Measurements from ENCODE around the gene PTPRN2.
"Not testable (repeated sequence)": the region's sequence is repeated elsewhere in the genome, so short reads cannot be mapped to it uniquely, and the experiment has no call there.

Gene PTPRN2

DNA sequence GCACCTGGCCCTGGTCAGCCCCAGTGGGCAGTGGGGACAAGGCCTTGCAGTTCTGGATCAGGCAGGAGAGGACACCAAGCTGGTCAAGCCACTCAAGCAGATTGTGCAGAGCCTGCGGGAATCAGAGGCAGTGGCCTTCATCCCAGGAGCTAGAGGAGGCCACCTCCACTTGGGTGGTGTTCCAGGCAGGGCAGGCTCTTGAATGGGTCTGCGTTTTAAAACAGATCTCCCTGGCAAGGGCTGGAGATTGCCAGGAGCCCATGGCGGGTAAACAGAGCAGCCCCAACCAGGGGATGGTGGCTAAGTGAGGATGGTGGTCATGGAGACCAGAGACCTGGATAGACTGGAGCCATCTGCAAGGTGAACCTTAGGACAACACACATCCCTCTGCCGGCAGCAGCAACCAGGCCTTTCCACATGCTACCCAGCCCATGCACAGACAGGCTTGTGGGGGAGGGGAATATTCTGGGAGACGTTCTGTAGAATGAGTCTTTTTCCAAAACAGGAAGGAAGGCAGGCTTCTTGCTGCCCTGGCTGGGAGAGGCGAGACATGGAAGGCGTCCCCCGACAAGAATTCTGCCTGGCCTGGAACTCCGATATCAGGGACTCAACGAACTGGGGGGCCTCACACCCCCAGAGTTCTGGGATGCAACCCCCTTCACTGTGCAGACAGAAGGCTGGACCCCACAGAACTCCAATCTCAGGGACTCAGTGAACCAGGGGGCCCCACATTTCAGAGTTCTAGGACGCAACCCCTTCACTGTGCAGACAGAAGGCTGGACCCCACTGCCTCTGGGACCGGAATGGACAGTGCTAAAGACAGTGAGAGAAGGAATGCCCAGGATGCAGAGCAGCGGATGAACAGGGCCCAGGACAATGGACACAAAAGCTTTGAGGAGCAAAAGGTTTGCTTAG is 264.8 kb downstream of the PTPRN2 start:
- no peak for DNase-seq (ENCODE audit: low read depth in 2 of 2)

DNA sequence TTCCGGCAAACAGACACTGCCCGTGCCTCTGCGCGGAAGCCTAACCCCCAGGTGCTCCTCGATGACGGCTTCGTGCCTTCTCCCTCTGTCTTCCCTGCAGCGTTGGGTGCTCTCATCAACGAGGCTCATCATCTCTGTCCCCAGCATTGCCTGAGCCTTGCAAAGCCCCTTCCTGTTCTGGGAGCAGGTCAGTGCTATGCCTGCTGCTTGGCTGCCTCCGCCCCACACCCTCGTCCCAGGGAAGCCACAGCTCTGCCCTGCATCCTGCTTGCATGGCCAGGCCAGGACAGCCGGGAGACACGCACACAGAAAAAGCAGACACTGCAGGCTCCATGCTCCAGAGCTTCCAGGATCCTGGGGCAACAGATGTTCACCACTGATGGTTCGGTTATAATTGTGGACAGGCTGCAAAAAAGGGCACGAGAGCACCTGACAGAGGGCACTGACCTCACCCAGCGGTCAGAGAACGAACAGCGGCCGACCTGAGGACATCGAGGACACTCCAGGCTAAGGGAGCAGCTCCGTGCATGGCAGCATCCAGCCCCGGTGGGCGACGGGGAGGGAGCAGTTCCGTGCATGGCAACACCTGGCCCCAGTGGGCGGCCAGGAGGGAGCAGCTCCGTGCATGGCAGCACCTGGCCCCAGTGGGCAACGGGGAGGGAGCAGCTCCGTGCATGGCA is 265.5 kb downstream of the PTPRN2 start:
- DNase-seq (ENCODE audit: low read depth in 2 of 2) = no peak

DNA sequence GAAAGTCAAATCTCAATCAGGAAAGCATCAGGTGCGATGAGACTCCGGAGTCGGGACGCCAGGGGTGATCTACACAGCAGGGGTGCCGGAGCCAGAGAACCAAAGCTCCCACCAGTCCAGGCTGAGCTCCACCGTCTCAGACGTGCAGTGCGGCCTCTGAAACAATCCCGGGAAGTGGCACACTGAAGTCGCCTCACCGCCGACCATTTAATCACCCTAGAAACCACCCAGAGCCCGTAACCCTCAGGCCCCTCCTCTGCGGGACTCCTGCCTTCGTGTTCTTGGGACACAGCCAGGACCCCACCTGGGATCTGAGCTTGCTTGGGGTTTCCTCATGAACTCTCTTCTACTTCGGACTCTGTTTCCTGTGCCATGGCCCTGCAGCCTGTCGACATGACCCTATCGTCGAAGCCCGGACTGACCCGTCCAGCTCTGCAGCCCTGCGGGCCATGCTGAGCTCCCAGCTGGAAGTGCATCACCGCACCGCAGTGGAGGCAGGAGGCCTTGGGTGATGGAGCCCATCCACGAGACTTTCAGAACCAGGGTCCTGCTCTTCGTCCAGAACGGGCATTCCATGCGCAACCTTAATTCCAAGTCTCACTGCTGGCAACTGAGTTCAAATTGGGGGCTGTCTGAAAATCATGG is 266.4 kb downstream of the PTPRN2 start:
- DNase-seq (ENCODE audit: low read depth in 2 of 2) = no peak

DNA sequence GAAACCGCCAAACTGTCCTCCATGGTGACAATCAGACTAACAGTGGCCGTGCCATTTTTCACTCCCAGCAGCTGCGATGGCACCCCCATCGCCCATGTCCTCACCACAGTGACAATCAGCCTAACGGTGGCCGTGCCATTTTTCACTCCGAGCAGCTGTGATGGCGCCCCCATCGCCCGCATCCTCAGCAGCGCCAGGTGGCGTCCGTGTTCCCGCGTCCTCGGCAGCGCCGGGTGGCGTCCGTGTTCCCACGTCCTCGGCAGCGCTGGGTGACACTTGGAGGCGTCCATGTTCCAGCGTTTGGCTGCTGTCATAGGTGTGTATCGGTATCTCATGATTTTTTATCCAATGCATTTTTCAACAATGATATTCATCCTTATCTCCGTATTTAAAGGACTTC is 267.3 kb downstream of the PTPRN2 start:
- DNase-seq (ENCODE audit: low read depth in 2 of 2) = no peak

DNA sequence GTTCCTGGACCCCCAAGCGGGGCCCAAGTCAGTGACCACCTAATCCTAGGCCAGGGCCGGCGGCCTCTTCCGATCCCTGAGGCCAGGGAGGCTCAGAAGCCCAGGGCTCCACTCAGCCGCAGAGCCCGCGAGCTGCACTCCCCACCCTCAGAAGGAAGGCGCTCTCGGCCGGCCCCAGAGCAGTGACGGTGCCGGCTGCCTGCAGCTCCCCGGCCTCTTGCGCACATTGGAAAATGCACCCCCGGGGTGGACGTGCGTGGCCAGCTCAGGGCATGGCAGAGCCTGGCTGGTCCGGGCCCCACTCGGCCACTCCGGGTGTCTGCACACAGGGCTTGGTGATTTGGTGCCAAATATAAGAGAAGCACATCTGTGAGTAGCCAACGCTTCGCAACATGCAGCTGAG is 269.1 kb downstream of the PTPRN2 start:
- no peak for DNase-seq (ENCODE audit: low read depth in 2 of 2)

DNA sequence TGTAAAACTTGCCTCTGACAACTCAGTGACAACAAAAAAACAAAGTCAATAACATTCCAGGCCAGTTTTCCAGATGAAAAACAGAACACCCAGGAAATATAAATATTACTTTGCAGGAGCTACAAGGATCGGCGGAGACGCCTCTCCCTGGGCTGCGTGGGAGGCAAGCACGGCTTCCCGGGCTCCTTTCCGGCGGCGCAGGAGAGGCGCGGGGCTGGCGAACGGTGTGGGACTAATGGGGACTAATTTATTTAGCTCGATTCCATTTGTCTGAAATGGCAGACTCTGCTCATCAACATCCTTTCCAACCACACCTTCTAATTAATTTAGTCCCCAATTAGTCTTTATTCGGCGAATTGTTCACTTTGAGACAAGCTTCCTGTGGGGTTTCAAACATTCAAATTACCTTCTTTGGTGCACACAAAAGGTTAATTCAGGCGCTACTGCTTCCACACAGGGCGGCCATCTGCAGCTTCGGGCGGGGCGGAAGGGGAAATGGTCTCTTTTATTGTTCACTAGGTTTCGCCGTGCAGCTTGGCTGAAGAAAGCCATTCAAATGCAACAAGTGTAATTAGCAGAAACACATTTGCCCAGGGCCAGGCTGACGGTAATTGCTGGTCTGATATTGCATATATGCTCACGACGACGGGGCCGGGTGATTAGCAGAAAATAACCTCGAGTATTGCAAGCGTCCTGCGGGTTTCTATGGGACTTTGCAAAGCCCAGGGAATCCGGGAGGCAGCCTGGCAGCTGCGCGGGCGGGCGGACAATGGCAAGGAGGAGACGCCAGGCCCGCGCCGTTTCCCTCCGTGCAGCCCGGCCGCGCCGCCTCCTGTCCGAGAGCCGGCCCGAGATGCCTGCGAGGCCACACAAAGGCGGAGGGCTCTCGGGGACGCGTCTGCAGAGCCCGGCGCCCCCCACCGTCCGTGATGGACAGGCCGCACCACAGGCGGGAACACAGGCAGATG is 270.1 kb downstream of the PTPRN2 start:
- DNase-seq (ENCODE audit: low read depth in 2 of 2) = no peak

DNA sequence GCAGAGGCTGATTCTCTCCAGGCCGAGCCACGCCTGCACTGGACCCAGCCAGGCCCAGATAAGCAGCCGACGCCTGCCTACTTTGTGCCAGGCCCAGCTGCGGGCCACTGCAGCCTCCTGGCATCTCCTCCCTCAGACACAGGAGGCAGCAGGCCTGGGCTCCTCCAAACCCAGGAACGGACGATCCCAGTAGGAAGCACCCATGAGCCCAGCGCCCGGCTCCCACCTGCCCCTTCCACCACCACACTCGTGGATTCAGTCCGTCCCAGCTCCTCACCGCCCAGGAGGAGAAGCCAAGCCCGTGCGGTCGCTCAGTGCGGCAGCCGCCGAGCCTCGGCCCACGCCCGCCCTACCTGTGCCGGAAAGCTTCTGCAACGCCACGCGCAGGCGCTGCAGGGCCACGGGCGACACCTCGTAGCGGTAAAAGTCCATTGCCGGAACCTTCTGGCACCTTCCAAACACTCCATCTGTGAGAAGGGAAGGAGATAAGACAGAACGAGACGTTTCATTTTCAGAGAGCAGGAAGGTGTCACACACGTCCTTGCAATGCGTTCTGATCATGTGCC is 271.1 kb downstream of the PTPRN2 start:
- no peak for DNase-seq (ENCODE audit: low read depth in 2 of 2)

DNA sequence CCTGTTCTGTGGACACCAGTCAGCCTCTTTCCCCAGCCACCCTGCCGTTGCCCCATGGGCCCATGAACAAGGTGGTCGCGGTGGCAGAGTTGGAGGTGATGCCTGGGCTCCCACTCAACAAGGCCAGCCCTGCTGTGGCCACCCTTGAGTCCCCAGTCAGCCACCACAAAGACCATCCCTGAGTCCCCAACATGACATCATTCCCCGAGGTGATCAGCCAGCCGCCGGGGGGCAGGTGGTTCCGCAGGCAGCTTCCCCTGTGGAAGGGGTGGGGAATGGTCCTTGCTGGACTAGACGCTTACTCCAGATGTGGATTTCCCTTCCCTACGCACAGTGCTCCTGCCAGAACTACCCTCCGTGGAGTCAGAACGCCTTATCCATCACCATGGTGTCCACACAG is 271.7 kb downstream of the PTPRN2 start:
- DNase-seq (ENCODE audit: low read depth in 2 of 2) = no peak

DNA sequence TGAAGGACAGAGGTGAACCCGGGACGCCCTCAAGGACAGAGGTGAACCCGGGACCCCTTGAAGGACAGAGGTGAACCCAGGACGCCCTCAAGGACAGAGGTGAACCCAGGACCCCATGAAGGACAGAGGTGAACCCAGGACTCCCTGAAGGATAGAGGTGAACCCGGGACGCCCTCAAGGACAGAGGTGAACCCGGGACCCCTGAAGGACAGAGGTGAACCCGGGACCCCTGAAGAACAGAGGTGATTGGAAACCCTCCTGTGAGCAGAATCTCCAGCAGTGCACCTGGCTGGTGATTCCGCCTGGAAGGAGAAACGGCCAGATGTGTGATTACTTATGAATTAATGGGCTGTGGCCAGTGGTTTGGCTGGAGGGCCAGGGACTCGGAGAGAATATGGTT is 272.3 kb downstream of the PTPRN2 start:
- no peak for DNase-seq (ENCODE audit: low read depth in 2 of 2)

DNA sequence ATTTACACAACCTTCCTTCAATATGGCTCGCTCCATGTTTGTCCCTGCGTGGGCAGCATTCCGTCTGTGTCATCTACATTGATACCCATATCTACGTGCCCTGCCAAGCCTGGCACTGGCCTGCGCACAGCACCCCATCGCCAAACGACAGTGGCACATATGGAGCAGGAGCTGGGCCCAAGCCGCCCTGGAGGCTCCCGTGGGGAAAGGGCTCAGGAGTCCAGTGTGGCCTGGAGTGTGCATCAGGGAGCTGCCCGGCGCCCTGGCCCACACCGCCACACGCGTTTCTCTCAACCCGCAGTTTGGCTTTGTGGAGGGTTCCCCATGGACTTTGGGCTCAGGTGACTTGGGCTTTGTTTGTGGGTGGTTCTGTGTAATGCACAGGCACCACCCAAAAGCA is 273.2 kb downstream of the PTPRN2 start:
- no peak for DNase-seq (ENCODE audit: low read depth in 2 of 2)

DNA sequence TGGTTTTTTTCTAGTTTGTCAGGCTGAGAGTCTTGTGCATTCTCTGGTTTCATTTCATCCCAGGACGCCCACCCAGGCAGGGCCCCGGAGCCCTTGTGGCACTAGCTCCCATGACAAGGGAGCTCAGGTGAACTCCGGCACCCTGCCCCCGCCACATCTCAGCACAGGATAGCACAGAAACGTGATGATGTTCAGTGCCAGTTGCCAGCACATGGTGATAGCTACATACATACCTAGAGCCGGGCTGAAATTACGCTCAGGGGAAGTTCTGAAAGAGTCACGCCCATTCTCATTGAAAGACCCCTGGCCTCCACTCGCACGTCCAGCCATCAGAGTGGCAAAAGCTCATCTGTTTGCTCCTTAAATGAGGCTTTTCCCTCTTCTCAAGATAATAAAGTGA is 273.7 kb downstream of the PTPRN2 start:
- DNase-seq (ENCODE audit: low read depth in 2 of 2) = no peak

DNA sequence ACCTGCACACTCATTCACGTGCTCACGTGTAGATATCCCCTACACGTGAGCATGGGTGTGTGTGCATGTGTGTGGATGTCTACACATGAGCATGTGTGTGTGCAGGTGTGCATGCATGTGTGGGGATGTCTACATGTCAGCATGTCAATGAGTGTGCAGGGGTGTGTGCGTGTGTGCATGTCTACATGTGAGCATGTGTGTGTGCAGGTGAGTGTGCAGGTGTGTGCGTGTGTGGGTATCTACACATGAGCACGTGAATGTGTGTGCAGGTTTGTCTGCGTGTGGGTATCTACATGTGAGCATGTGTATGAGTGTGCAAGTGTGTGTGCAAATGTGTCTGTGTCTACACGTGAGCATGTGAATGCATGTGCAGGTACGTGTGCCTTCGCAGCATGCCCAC is 274.8 kb downstream of the PTPRN2 start:
- DNase-seq (ENCODE audit: low read depth in 2 of 2) = no peak

DNA sequence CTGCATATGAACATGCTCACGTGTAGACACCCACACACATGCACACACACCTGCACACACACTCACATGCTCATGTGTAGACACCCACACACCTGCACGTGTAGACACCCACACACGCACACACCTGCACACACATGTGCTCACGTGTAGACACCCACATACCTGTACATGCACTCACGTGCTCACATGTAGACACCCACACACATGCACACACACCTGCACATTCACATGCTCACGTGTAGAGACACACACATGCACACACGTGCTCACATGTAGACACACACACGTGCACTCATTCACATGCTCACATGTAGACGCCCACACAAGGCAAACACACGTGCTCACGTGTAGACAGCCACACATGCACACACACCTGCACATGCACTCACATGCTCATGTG is 275.8 kb downstream of the PTPRN2 start:
- DNase-seq (ENCODE audit: low read depth in 2 of 2) = no peak

DNA sequence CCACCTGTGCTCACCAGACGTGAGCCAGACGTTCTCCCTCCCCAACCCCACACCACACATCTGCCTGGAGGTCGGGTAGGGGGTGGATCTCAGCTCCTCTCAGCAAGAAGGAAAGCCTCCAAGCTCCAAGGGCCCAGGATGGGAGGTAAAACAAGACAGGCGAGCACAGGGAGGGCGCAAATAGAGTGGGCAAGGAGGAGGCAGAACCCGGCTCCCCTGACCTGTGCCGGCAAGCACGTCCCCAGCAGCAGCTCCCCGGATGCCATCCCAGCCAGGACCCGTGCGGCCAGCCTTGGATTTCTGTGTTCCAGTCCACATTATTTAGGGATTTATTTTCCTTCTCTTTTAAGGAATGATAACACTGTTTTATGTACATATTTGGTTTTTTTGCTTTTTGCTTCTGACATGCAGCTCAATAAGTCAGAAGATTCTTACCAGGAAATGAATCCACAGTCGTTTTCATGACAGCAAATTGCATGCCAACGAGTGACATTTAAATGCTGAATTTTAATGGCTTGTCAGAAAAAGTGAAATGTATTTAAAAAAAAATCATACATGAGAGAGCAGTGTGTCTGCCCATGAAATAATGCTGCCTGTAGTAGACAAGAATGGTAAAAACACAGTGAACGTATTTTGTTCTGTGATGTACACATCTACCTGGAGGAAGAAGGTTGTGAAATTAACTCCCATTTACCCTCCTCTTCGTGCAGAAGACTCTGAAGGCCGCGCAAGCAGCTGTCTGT is 276.5 kb downstream of the PTPRN2 start:
- DNase-seq (ENCODE audit: low read depth in 2 of 2) = no peak

DNA sequence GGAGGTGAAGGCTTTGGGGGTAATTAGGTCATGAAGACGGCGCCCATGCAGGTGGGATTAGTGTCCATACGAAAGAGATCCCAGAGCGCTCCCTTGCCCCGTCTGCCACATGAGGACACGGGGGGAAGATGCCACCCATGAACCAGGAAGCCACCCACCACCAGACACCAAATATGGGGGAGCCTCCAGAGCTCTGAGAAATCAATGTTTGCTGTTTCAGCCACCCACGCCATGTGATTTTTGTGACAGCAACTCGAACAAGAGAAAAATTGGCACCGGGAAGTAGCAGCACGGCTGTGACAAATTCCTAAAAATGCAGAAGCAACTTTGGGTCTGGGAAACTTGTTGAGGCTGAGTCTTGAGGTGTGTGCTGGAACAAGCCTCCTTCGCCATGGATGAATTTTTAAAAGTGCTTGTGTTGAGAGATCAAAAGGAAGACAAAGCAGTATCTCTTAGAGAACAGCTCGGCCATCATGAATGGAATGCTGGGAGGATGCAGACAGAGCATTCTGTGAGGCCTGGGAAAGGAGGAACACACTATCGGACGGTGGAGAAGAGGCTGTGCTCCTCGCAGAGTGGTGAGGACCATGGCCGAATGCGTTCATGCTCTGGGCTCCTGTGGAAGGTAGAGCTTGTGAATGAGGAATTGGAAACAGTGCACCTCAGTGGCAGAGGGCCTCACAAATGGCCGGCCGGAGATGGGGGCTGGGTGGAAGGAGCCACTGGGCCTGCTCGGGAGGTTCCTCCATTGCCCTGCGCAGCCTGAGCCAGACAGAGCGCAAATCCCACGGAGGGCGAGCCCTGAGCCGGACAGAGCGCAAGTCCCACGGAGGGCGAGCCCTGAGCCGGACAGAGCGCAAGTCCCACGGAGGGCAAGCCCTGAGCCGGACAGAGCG is 277.5 kb downstream of the PTPRN2 start:
- no peak for DNase-seq (ENCODE audit: low read depth in 2 of 2)

DNA sequence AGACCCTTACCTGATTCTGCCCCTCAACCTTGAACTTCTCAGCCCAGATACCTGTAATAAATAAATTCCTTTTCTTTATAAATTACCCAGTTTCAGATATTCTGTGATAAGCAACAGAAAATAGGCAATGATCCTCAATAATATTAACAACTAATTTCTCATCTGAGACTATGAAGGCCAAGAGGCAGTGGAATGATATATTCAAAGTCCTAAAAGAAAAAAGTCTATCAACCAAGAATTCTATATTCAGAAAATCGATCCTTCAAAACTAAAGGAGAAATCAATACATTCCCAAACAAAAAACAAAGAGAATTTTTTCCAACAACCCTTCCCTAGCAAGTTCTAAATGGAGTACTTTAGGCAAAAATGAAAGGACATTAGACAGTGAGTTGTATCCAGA is 279.6 kb downstream of the PTPRN2 start:
- DNase-seq (ENCODE audit: low read depth in 2 of 2) = no peak

DNA sequence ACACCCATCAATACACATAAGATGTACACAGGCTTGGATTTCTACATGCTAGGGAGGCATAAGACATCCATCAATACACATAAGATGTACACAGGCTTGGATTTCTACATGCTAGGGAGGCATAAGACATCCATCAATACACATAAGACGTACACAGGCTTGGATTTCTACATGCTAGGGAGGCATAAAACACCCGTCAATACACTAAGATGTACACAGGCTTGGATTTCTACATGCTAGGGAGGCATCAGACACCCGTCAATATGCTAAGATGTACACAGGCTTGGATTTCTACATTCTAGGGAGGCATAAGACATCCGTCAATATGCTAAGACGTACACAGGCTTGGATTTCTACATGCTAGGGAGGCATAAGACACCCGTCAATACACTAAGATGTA is 283.6 kb downstream of the PTPRN2 start:
- DNase-seq (ENCODE audit: low read depth in 2 of 2) = not testable (repeated sequence)

DNA sequence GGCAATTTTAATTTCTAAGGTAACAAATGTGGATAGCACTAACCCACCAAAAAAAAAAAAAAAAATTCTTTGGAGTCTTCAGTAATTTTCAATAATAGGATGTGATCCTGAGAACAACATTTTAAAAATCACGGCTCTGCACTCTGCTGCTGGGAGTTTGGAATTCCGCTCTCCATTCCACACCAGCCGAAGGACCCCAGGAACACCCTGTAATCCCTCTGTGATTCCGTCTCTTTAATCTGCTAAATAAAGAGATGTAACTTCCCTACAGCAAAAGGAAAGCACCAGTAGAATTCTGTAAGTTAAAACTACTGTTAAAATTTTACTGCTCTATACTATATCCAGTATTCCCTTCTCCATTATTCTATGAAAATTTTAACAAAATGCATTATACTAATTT is 284.5 kb downstream of the PTPRN2 start:
- DNase-seq (ENCODE audit: low read depth in 2 of 2) = no peak

DNA sequence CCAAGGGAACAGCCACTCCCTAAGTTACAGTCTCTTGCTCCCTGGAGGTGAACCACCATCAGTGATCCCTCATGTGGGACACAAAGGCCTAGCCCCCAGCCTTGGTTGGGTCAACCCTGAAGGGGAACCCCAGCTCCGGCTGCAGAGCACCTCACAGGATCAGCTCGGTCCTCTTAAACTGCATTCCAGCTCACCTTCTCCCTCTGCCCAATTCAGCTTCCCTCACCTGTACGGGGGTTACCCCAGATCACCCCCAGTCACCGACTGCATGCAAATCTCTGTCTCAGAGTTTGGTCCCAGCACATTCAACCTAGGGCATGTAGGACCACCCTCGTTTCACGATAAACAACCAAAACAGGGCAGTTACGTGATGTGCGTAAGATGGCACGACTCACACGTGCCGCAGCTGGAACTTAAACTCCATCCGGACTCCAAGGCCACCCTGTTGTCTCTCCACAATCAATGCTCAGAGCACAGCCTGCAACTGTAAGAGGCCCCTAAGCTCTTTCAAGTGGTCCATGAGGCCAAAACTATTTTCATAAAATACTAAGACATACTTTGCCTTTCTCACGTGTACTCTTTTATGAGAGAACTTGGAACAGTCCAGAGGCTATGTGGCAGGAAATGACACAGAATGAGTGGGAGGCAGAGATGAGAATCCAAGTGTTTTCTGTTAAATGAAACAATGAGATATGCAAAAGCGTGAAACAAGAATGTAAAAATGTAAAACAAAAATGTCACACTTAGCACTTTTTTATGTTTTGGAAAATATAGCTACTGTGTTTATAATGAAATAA is 285.2 kb downstream of the PTPRN2 start:
- DNase-seq (ENCODE audit: low read depth in 2 of 2) = no peak
